HG03460 (cell line): ENCODE measurements around the gene CNTNAP3B.
"Not testable (repeated sequence)": the region's sequence is repeated elsewhere in the genome, so short reads cannot be mapped to it uniquely, and the experiment has no call there.

ENCODE experiments used
- ATAC-seq: cut with Tn5 transposase; IDR thresholded peaks from one replicate; pipeline ENCODE4 v1.9.1; 2021; ENCODE audit not compliant: unreplicated experiment

The CNTNAP3B gene

GRCh38 chr9:42129073-42129729 lies at the start of gene CNTNAP3B:
CNTNAP3B (minus strand) TSS chr9:42129426; CDS start chr9:42129094, 332 bp downstream.
- not testable (repeated sequence) for ATAC-seq

DNA sequence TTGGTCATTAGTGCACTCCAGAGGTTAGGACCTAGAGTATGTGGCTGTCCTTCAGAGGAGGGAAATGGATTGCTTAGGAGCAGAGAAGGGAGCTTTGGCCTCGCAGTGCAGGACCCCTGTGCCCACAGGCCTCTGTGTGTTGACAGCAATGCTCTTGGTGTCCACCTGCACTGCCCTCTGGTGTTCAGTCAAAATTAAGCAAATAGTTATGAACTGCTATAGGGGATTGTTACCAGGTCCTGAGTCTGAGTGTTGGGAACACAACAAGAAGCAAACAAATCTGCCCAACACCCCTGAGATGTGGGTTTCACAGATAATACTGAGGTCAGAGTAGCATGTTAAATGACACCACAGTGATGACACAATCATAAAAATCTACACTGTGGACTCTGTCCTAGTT lies 31.1 kb upstream of the CNTNAP3B start:
- ATAC-seq: not testable (repeated sequence)

- ATAC-seq: not testable (repeated sequence)
Observed at GRCh38 chr9:42127056-42127841, 2.0 kb downstream of the CNTNAP3B start.

DNA sequence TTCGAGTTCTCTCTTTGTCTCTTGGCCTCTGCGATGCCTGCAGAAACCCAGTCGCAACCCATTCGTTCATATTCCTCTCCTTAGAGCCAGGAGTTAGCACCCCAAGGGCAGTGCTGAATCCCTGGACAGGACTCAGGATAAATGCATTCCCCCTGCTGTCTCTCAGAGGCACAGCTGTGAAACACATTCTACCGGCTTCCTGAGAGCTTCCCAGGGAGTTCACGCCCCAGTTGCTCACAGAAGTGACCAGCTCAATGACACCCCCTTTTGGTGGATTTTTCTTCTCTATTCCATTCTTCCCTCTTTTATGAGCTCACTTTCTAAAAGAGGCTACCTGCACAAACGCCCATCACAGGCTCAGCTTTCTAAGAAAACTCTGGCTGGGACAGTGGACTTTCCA lies 8.2 kb downstream of the CNTNAP3B start:
- not testable (repeated sequence) for ATAC-seq

- ATAC-seq: not testable (repeated sequence)
Observed at GRCh38 chr9:42095929-42096328, 33.3 kb downstream of the CNTNAP3B start.

- ATAC-seq: not testable (repeated sequence)
Observed at GRCh38 chr9:42084559-42084952, 44.7 kb downstream of the CNTNAP3B start.

- ATAC-seq: not testable (repeated sequence)
Observed at GRCh38 chr9:42083877-42084558, 45.2 kb downstream of the CNTNAP3B start.

DNA sequence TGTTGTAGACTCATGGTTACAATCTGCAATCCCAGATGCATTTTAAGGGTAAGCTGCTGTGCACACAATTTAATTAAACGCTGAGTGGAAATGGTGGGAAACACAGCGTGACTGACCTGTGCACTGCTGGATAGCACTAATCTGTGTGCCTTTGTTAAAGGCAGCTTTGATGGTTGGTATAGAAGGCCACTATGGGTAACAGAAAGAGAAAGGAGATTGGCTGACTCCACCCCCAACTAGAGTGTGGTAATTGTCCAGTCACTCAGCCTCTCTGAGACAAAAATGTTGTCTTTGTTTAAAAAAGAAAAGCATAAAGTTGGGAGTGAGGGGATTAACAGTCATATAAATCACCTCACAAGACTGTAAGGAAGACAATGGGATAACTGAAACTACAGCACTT lies 48.9 kb downstream of the CNTNAP3B start:
- not testable (repeated sequence) for ATAC-seq

GRCh38 chr9:42074868-42075267 lies 54.4 kb downstream of the CNTNAP3B start:
- not testable (repeated sequence) for ATAC-seq

- not testable (repeated sequence) for ATAC-seq
Observed at GRCh38 chr9:42071026-42071425, 58.2 kb downstream of the CNTNAP3B start.

DNA sequence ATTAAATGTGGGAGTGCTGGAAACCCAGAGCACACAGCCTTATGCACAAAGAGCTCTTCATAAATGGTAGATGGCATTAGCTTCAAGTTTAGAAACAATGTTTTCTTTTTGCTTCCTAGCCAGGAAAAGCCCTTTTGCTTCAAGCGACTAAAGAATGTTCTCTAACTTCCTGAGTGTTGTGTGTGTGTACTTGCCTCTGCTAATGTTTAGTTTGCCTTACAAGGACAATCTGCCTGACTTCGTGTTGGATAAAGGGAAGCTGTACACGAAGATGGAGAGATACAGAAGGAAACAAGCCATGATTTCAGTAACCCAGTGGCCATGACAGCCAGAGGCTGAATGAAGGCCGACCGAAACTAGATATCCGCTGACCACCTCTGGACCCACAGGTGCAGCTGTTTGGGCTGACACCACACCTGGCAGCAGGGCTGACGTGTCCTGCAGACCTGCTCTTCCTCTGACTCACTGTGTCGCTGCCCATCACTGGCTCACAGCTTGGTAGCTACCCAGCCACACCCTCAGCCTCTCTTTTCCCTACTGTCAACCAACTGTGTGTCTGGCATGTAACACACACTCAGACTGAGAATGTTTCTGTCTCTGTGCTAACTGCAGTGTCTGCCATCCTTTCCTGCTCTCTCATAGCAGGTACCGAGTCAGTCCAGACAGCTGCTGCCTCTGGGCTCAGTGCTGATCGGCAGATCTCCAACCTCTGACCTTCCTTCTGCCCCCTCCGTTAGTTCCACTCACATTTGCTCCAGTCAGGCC lies 59.0 kb downstream of the CNTNAP3B start:
- not testable (repeated sequence) for ATAC-seq

GRCh38 chr9:42053874-42054273 lies 75.4 kb downstream of the CNTNAP3B start:
- ATAC-seq: not testable (repeated sequence)

GRCh38 chr9:42050701-42051100 lies 78.5 kb downstream of the CNTNAP3B start:
- ATAC-seq: not testable (repeated sequence)

DNA sequence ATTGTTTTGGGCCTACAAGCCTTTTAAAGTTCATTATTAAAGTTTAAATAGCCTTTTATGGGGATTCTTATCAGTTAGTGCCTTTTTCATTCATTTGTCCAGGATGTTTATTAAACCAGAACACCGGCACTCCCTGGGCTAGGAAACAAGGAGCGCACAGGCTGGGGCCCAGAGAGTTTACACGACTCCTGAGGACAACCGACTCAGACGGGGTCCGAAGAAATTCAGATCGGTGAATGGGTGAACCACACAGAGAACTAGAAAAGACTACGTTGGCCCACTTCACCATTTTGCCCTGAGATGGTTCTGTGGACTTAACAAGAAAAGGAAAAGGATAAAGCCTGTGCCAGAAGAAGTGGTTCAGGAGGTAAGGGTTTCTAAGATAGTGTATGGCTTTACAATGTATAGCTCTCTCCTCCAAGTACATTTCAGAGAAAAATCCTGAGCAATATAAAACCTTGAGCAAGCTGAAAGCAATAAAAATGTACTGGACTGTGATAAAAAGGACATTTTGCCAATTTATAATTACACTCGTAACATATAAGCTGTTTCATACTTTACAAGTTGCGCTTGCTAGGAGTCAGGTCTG lies 84.7 kb downstream of the CNTNAP3B start:
- ATAC-seq: not testable (repeated sequence)

DNA sequence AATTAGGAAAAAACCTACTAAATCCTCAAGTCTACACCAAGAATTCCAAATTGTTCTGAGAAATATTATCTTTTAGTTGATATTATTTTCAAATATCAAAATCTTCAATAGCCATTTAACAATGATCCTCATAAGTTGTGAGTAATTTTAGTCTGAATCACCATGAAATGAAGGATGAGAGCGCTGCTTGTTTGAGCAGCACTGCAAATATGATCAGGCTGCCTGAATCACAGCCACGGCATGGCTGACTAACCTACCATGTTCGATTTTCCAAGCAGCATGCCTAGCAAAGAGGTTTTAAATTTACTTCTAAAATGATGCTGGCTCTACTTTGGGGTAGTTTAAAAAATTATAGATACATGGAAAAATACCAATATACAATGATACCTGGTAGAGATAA lies 95.7 kb downstream of the CNTNAP3B start:
- ATAC-seq: not testable (repeated sequence)

GRCh38 chr9:42020639-42021038 lies 108.6 kb downstream of the CNTNAP3B start:
- ATAC-seq: not testable (repeated sequence)

- not testable (repeated sequence) for ATAC-seq
Observed at GRCh38 chr9:42018220-42018922, 110.9 kb downstream of the CNTNAP3B start.

DNA sequence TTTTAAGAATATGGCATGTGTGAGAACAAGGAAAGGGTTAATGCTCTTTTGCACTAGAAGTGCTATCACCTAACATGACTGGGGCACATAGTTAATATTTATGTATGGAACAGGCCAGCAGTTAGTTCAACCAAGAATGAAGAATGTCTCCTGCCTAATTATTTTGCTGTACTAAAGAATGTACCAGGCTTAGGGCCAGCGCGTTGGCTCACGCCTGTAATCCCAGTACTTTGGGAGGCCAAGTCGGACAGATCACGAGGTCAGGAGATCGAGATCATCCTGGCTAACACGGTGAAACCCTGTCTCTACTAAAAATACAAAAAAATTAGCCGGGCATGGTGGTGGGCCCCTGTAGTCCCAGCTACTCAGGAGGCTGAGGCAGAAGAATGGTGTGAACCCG lies 114.9 kb downstream of the CNTNAP3B start:
- not testable (repeated sequence) for ATAC-seq

GRCh38 chr9:41991607-41992006 lies 137.6 kb downstream of the CNTNAP3B start:
- not testable (repeated sequence) for ATAC-seq

DNA sequence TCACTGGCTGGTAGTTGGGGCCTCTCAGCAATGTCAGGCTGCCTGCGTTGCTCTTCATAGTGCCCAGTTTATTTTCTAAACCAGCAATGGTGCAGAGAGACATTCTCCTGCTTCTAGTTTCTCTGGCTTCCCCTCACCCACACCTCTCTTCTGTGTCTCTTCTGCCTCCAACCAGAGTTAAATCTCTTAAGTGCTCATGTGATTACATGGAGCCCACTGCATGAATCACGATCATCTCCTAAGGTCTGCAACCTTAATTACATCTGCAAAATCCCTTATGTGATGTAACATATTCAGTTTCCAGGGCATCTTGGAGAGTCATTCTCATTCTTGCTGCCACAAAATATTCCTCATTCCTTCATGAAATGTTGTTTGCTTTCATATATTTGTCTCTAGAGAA lies 149.0 kb downstream of the CNTNAP3B start:
- not testable (repeated sequence) for ATAC-seq
